Common myeloid progenitor, CD34-positive (primary cell): ENCODE data around the gene RIN1.

ENCODE experiments used
- CTCF ChIA-PET: fragments of 350-600 bp; sonication (Branson Sonifier 250); formaldehyde crosslinking; loops from one replicate; lab custom pipeline; 2021; ENCODE audit warnings: antibody characterized with exemption; lab: Charles Lee
- POLR2A ChIA-PET: fragments of 350-600 bp; sonication (Branson Sonifier 250); formaldehyde crosslinking; loops from one replicate; lab custom pipeline; 2021; ENCODE audit warnings: antibody characterized with exemption; lab: Charles Lee
- DNase-seq, 3 donors: peaks; one replicate each; pipeline versions ENCODE4 v3.0.0 to v3.0.0-alpha.2; 2013
- H3K27ac ChIP-seq, 2 experiments: 1 replicate in 1 of 2; 2 replicates in 1 of 2; pipeline ENCODE4 v1.7.0; 2013; ENCODE audit warnings: inconsistent platforms in 2 of 2, low read length in 2 of 2, mild to moderate bottlenecking in 2 of 2, low read depth in 1 of 2, moderate library complexity in 1 of 2; ENCODE audit not compliant: severe bottlenecking in 2 of 2, insufficient read depth in 1 of 2, poor library complexity in 1 of 2
- H3K27me3 ChIP-seq, 5 experiments: replicated peaks in 2 of 5; 1 replicate in 3 of 5; 2 replicates in 2 of 5; pipeline versions ENCODE4 v1.6.1 to v1.7.0; 2013; ENCODE audit warnings: low read length in 4 of 5, mild to moderate bottlenecking in 2 of 5, moderate library complexity in 2 of 5, inconsistent platforms in 1 of 5; ENCODE audit not compliant: insufficient read depth in 5 of 5, control insufficient read depth in 4 of 5
- H3K36me3 ChIP-seq, 4 experiments: 1 replicate in 2 of 4; 2 replicates in 2 of 4; pipeline versions ENCODE4 v1.6.1 to v1.7.0; 2013; ENCODE audit warnings: low read length in 3 of 4, control low read depth in 1 of 4, mild to moderate bottlenecking in 1 of 4; ENCODE audit not compliant: control insufficient read depth in 4 of 4, insufficient read depth in 4 of 4
- H3K4me1 ChIP-seq, 4 experiments: 1 replicate in 3 of 4; 2 replicates in 1 of 4; pipeline versions ENCODE4 v1.6.1 to v1.7.1; 2013; ENCODE audit warnings: low read length in 3 of 4, mild to moderate bottlenecking in 3 of 4, control low read depth in 1 of 4, inconsistent platforms in 1 of 4, moderate library complexity in 1 of 4; ENCODE audit not compliant: control insufficient read depth in 4 of 4, insufficient read depth in 4 of 4; ENCODE audit errors: control extremely low read depth in 1 of 4
- H3K4me3 ChIP-seq, 7 experiments: 1 replicate in 4 of 7; 2 replicates in 3 of 7; pipeline versions ENCODE4 v1.5.1 to v1.7.0; 2013; ENCODE audit warnings: mild to moderate bottlenecking in 7 of 7, low read length in 6 of 7, moderate library complexity in 6 of 7, inconsistent platforms in 2 of 7, low read depth in 2 of 7, control low read depth in 1 of 7; ENCODE audit not compliant: insufficient read depth in 4 of 7, control insufficient read depth in 1 of 7; ENCODE audit errors: extremely low read depth in 1 of 7
- H3K9me3 ChIP-seq, 5 experiments: 1 replicate in 4 of 5; 2 replicates in 1 of 5; pipeline versions ENCODE4 v1.6.1 to v1.7.1; 2013; ENCODE audit warnings: low read length in 4 of 5, mild to moderate bottlenecking in 2 of 5, inconsistent platforms in 1 of 5, low read depth in 1 of 5, moderate library complexity in 1 of 5; ENCODE audit not compliant: control insufficient read depth in 4 of 5, insufficient read depth in 2 of 5; ENCODE audit errors: control extremely low read depth in 1 of 5
- WGBS: methylation state at CpG from one replicate; pipeline ENCODE4 v1.1.5; 2013; ENCODE audit not compliant: insufficient coverage; 5-methylcytosine and 5-hydroxymethylcytosine counted together

The RIN1 gene

GRCh38 chr11:66291706-66292542 is 44.3 kb downstream of the RIN1 start, which contains the start of gene TMEM151A:
TMEM151A (plus strand) TSS chr11:66291894; CDS start chr11:66292014, 120 bp downstream.
- peak in 1 of 3 donors; percentile 32 for DNase-seq
- no peak within 1 kb of the TSS for H3K27ac ChIP-seq
- WGBS, result 1% methylated on average over 69 of the region's 95 CpGs
- peaks cover 0 to 37% (median 32%) of the 10 kb centered on the region in 4 experiments for H3K4me1 ChIP-seq
- no peaks in the 10 kb centered on the region for H3K36me3 ChIP-seq
- H3K9me3 ChIP-seq, result no peaks in the 10 kb centered on the region
- H3K4me3 ChIP-seq, result peak within 1 kb of the TSS in 5 of 7 experiments; percentile 8 to 65 (median 42)
- POLR2A ChIA-PET, result interaction anchor here (0.6 kb wide), 1 partner anchor 781 kb away, joined by 3 read pairs; no protein-coding TSS in a partner anchor
- CTCF ChIA-PET, result interaction anchor here (1.4 kb wide), 1 partner anchor 118 kb away, joined by 3 read pairs; no protein-coding TSS in a partner anchor
- H3K27me3 ChIP-seq, result peaks cover 0 to 52% (median 17%) of the 10 kb centered on the region in 5 experiments

GRCh38 chr11:66291303-66291705 is 44.9 kb downstream of the RIN1 start:
- Histone ChIP-seq H3K9me3 (no peaks in the 10 kb centered on the region), H3K36me3 (no peaks in the 10 kb centered on the region), H3K27me3 (peaks cover 0 to 52% (median 17%) of the 10 kb centered on the region in 5 experiments), H3K4me3 (peak overlapping the region in 3 of 7 experiments; percentile 42 to 65 (median 43)), H3K4me1 (peaks cover 0 to 37% (median 32%) of the 10 kb centered on the region in 4 experiments), H3K27ac (no peak overlapping the region)
- CTCF ChIA-PET, result interaction anchor here (1.0 to 1.4 kb wide), 2 partner anchors 22 to 118 kb away, joined by 3 read pairs; no protein-coding TSS in a partner anchor
- 18% methylated on average over 13 of the region's 16 CpGs for WGBS
- no peak for DNase-seq
- POLR2A ChIA-PET, result interaction anchor here (0.6 kb wide), 1 partner anchor 781 kb away, joined by 3 read pairs; no protein-coding TSS in a partner anchor

GRCh38 chr11:66290330-66290621 is 46.0 kb downstream of the RIN1 start:
- Histone ChIP-seq H3K4me3 (no peak overlapping the region), H3K4me1 (peaks cover 0 to 37% (median 32%) of the 10 kb centered on the region in 4 experiments), H3K27ac (no peak overlapping the region), H3K36me3 (no peaks in the 10 kb centered on the region), H3K27me3 (peaks cover 0 to 52% (median 17%) of the 10 kb centered on the region in 5 experiments), H3K9me3 (no peaks in the 10 kb centered on the region)
- POLR2A ChIA-PET, result no interaction called here
- WGBS, result 83% methylated on average over 2 of the region's 2 CpGs
- DNase-seq, result no peak
- CTCF ChIA-PET, result interaction anchor here (2.4 kb wide), 1 partner anchor 21 kb away, joined by 9 read pairs; no protein-coding TSS in a partner anchor

GRCh38 chr11:66289548-66290329 is 46.5 kb downstream of the RIN1 start:
- Histone ChIP-seq H3K27ac (peak overlapping the region in 1 of 2 experiments; percentile 74), H3K9me3 (no peaks in the 10 kb centered on the region), H3K27me3 (peaks cover 0 to 47% (median 17%) of the 10 kb centered on the region in 5 experiments), H3K36me3 (peaks cover 0 to 3% (median 2%) of the 10 kb centered on the region in 4 experiments), H3K4me3 (peak overlapping the region; percentile 13 to 93 (median 80)), H3K4me1 (peaks cover 0 to 37% (median 32%) of the 10 kb centered on the region in 4 experiments)
- ChIA-PET POLR2A (interaction anchor here (0.6 to 1.2 kb wide), 4 partner anchors 11 to 55 kb away, joined by 3 to 5 read pairs (median 4); no protein-coding TSS in a partner anchor), CTCF (interaction anchor here (0.6 to 11.6 kb wide), 9 partner anchors 9 to 94 kb away, joined by 3 to 100 read pairs (median 6); no protein-coding TSS in a partner anchor)
- WGBS, result 24% methylated on average over 15 of the region's 36 CpGs
- DNase-seq, result peak; percentile 75 to 92 (median 89)

- Histone ChIP-seq H3K4me1 (peaks cover 0 to 37% (median 32%) of the 10 kb centered on the region in 4 experiments), H3K36me3 (peaks cover 0 to 8% (median 2%) of the 10 kb centered on the region in 4 experiments), H3K27ac (peak within 1 kb of the TSS; percentile 33 to 83), H3K4me3 (peak within 1 kb of the TSS; percentile 64 to 93 (median 80)), H3K27me3 (peaks cover 0 to 39% (median 17%) of the 10 kb centered on the region in 5 experiments), H3K9me3 (no peaks in the 10 kb centered on the region)
- ChIA-PET CTCF (interaction anchor here (0.6 to 11.6 kb wide), 10 partner anchors 9 to 93 kb away, joined by 3 to 100 read pairs (median 6); partner anchors contain the start of gene RIN1), POLR2A (interaction anchor here (0.6 to 1.2 kb wide), 5 partner anchors 10 to 369 kb away, joined by 3 to 5 read pairs (median 4); no protein-coding TSS in a partner anchor)
- 0% methylated on average over 82 of the region's 87 CpGs for WGBS
- DNase-seq, result peak; percentile 99 to 100 (median 99)
Measured at GRCh38 chr11:66288671-66289547, 47.3 kb downstream of the RIN1 start, which contains the start of gene YIF1A. YIF1A (minus strand) TSS chr11:66289143; CDS start chr11:66288985, 158 bp downstream.
